HepG2 (cell line): ENCODE data around the gene IL1RL2. TPM values are rescaled to one million over a fixed set of nuclear protein-coding genes. Genes with fewer than 3 reads are reported as not detected.

ENCODE experiments used
- ATF1 ChIP-seq: IDR thresholded peaks from 2 replicates; pipeline ENCODE4 v1.6.1; 2016; ENCODE audit warnings: mild to moderate bottlenecking, control low read depth
- KIAA2018 ChIP-seq: sonication (generic); formaldehyde crosslinking; IDR thresholded peaks from 2 replicates; pipeline ENCODE4 v1.5.0; 2020; ENCODE audit warnings: mild to moderate bottlenecking, missing genetic modification reagents, borderline replicate concordance
- KMT2A ChIP-seq: sonication (generic); formaldehyde crosslinking; IDR thresholded peaks from 2 replicates; pipeline ENCODE4 v1.4.0; 2020; ENCODE audit warnings: missing genetic modification reagents
- MATR3 ChIP-seq: sonication (generic); formaldehyde crosslinking; IDR thresholded peaks from 2 replicates; pipeline ENCODE4 v1.4.0; 2020; ENCODE audit warnings: missing genetic modification reagents
- NRL ChIP-seq: sonication (generic); formaldehyde crosslinking; IDR thresholded peaks from 2 replicates; pipeline ENCODE4 v1.5.0; 2020; ENCODE audit warnings: missing genetic modification reagents, mild to moderate bottlenecking, moderate library complexity, borderline replicate concordance
- PCBP1 ChIP-seq: fragments of 200-400 bp; formaldehyde crosslinking; IDR thresholded peaks from 2 replicates; pipeline ENCODE4 v1.6.1; 2017; ENCODE audit warnings: mild to moderate bottlenecking, low read depth, low read length, borderline replicate concordance
- PHF8 ChIP-seq: sonication (generic); formaldehyde crosslinking; IDR thresholded peaks from 2 replicates; pipeline ENCODE4 v1.5.0; 2020; ENCODE audit warnings: missing genetic modification reagents
- SP5 ChIP-seq: IDR thresholded peaks from 2 replicates; pipeline ENCODE4 v1.6.1; 2016; ENCODE audit warnings: low read depth, borderline replicate concordance
- WIZ ChIP-seq: sonication (generic); formaldehyde crosslinking; IDR thresholded peaks from 2 replicates; pipeline ENCODE4 v1.5.1; 2020; ENCODE audit warnings: mild to moderate bottlenecking, missing genetic modification reagents
- polyA plus RNA-seq, 8 experiments: library from polyadenylated mRNA; depleted of rRNA in 3 of 8; stranded (reverse) in 7 of 8; unstranded in 1 of 8; fragments of >200 nt; fragmentation: Illumina TruSeq in 4 of 8; extraction: Trizol in 4 of 8; gene quantifications; 2 replicates each; pipeline versions ENCODE4 v1.2.1 to v1.2.3, GENCODE V29; 2011 to 2016; ENCODE audit warnings: low read depth in 4 of 8, missing spikeins in 1 of 8, mixed read lengths in 1 of 8; ENCODE audit not compliant: insufficient read depth in 1 of 8
- total RNA-seq, 5 experiments: library from RNA; depleted of rRNA; stranded (reverse); fragments of >200 nt; fragmentation: Illumina TruSeq; extraction: Trizol; gene quantifications; 2 replicates each; pipeline ENCODE4 v1.2.3, GENCODE V29; 2016; ENCODE audit warnings: low read depth in 1 of 5
- TF ChIP-seq, protein P1 (sequence below): sonication (generic); formaldehyde crosslinking; IDR thresholded peaks from 2 replicates; pipeline ENCODE4 v1.4.0; 2020; ENCODE audit warnings: missing genetic modification reagents
- TF ChIP-seq, protein P2 (sequence below): sonication (generic); formaldehyde crosslinking; IDR thresholded peaks from 2 replicates; pipeline ENCODE4 v1.8.0; 2022; ENCODE audit warnings: missing genetic modification reagents, mild to moderate bottlenecking, borderline replicate concordance
- TF ChIP-seq, protein P3 (sequence below): sonication (generic); formaldehyde crosslinking; IDR thresholded peaks from 2 replicates; pipeline ENCODE4 v1.4.0; 2020; ENCODE audit warnings: mild to moderate bottlenecking, missing genetic modification reagents
- TF ChIP-seq, protein P4 (sequence below): sonication (generic); formaldehyde crosslinking; IDR thresholded peaks from 2 replicates; pipeline ENCODE4 v1.4.0; 2020; ENCODE audit warnings: missing genetic modification reagents

Gene IL1RL2
- total and polyA plus RNA-seq, 2 of the 13 experiments (the other 11 are each of a cell fraction or from before 2014, with no cell fraction given) = 0.03 TPM; not detected in 1

DNA sequence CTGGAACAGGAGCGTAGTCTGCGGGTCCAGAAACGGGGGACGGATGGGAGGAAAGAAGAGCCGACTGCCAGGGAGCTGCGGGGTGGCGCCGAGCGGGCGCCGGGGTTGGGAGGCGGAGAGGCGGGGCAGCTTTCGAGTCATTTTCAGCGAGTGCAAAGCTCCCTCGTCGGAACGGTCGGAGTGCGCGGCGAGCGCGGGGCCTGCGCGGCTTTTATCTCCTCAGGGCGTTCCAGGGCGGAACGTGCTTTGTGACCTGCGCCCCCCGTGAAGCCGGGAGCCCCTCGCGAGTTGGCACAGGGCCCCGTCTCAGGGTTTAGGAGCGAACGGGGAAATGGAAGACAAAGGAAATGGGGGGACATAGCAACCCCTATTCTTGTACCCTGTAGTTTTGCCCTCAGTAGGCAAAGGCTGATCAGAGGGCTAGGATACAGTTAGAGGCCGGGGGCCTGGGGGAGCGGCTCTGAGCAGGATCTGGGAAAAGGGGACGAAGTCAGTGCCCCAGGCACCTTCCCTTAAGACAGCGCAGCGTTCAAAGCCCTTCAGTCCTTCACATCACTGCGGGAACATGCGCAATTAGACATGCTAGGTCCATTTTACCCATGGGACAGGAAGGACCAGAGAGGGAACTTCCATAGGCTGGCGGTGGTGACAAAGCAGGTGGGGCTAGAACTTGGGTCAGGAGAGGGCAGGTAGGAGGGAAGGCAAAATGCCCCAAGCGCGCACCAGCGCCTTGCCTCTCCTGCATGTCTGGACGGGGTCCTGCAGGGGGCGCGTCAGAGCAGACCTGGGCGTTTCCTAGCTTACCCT is 64.4 kb downstream of the IL1RL2 start (continued):
- TF ChIP-seq, protein P1, sequence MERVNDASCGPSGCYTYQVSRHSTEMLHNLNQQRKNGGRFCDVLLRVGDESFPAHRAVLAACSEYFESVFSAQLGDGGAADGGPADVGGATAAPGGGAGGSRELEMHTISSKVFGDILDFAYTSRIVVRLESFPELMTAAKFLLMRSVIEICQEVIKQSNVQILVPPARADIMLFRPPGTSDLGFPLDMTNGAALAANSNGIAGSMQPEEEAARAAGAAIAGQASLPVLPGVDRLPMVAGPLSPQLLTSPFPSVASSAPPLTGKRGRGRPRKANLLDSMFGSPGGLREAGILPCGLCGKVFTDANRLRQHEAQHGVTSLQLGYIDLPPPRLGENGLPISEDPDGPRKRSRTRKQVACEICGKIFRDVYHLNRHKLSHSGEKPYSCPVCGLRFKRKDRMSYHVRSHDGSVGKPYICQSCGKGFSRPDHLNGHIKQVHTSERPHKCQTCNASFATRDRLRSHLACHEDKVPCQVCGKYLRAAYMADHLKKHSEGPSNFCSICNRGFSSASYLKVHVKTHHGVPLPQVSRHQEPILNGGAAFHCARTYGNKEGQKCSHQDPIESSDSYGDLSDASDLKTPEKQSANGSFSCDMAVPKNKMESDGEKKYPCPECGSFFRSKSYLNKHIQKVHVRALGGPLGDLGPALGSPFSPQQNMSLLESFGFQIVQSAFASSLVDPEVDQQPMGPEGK (CRISPR knock-in tag) = 0 out of 2 replicates have a peak, but pooled peaks have one; percentile 20
- no peak for TF ChIP-seq PHF8
- no peak for TF ChIP-seq PCBP1
- TF ChIP-seq, protein P2, sequence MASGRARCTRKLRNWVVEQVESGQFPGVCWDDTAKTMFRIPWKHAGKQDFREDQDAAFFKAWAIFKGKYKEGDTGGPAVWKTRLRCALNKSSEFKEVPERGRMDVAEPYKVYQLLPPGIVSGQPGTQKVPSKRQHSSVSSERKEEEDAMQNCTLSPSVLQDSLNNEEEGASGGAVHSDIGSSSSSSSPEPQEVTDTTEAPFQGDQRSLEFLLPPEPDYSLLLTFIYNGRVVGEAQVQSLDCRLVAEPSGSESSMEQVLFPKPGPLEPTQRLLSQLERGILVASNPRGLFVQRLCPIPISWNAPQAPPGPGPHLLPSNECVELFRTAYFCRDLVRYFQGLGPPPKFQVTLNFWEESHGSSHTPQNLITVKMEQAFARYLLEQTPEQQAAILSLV = no peak
- TF ChIP-seq, protein P3, sequence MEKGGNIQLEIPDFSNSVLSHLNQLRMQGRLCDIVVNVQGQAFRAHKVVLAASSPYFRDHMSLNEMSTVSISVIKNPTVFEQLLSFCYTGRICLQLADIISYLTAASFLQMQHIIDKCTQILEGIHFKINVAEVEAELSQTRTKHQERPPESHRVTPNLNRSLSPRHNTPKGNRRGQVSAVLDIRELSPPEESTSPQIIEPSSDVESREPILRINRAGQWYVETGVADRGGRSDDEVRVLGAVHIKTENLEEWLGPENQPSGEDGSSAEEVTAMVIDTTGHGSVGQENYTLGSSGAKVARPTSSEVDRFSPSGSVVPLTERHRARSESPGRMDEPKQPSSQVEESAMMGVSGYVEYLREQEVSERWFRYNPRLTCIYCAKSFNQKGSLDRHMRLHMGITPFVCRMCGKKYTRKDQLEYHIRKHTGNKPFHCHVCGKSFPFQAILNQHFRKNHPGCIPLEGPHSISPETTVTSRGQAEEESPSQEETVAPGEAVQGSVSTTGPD = no peak
- no peak for TF ChIP-seq MATR3 (CRISPR knock-in tag)
- no peak for TF ChIP-seq WIZ (CRISPR knock-in tag)
- TF ChIP-seq ATF1 (CRISPR knock-in tag) = no peak
- TF ChIP-seq NRL (CRISPR knock-in tag) = peak; percentile 24; the same call in 1 of the 2 replicates
- no peak for TF ChIP-seq KIAA2018 (CRISPR knock-in tag)
- TF ChIP-seq SP5 (CRISPR knock-in tag) = peak; percentile 50; the same call in 1 of the 2 replicates
- TF ChIP-seq KMT2A (CRISPR knock-in tag) = peak; percentile 31; the same call in 1 of the 2 replicates
- TF ChIP-seq, protein P4, sequence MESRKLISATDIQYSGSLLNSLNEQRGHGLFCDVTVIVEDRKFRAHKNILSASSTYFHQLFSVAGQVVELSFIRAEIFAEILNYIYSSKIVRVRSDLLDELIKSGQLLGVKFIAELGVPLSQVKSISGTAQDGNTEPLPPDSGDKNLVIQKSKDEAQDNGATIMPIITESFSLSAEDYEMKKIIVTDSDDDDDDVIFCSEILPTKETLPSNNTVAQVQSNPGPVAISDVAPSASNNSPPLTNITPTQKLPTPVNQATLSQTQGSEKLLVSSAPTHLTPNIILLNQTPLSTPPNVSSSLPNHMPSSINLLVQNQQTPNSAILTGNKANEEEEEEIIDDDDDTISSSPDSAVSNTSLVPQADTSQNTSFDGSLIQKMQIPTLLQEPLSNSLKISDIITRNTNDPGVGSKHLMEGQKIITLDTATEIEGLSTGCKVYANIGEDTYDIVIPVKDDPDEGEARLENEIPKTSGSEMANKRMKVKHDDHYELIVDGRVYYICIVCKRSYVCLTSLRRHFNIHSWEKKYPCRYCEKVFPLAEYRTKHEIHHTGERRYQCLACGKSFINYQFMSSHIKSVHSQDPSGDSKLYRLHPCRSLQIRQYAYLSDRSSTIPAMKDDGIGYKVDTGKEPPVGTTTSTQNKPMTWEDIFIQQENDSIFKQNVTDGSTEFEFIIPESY = 0 out of 2 replicates have a peak, but pooled peaks have one; percentile 26
